GM19452 (cell line): Measurements from ENCODE around the gene ECE1.

ENCODE experiments used
- ATAC-seq: cut with Tn5 transposase; IDR thresholded peaks from one replicate; pipeline ENCODE4 v1.9.1; 2021; ENCODE audit not compliant: unreplicated experiment

ECE1 gene

GRCh38 chr1:21325731-21326387 lies 35.6 kb upstream of the ECE1 start:
- no peak for ATAC-seq

GRCh38 chr1:21325231-21325718 lies 35.0 kb upstream of the ECE1 start:
- no peak for ATAC-seq

GRCh38 chr1:21324368-21325141 lies 34.3 kb upstream of the ECE1 start:
- ATAC-seq = no peak

- no peak for ATAC-seq
Observed at GRCh38 chr1:21323091-21323490, 32.8 kb upstream of the ECE1 start.

- no peak for ATAC-seq
Observed at GRCh38 chr1:21322681-21323016, 32.4 kb upstream of the ECE1 start.

GRCh38 chr1:21321963-21322680 lies 31.9 kb upstream of the ECE1 start:
- no peak for ATAC-seq

GRCh38 chr1:21320410-21321108 lies 30.3 kb upstream of the ECE1 start:
- no peak for ATAC-seq

- ATAC-seq = no peak
Observed at GRCh38 chr1:21319447-21320407, 29.5 kb upstream of the ECE1 start.

GRCh38 chr1:21318714-21319159 lies 28.5 kb upstream of the ECE1 start:
- ATAC-seq = no peak

- no peak for ATAC-seq
Observed at GRCh38 chr1:21318057-21318713, 27.9 kb upstream of the ECE1 start.

- ATAC-seq = no peak
Observed at GRCh38 chr1:21317690-21318043, 27.4 kb upstream of the ECE1 start.

GRCh38 chr1:21317035-21317689 lies 26.9 kb upstream of the ECE1 start:
- no peak for ATAC-seq

- no peak for ATAC-seq
Observed at GRCh38 chr1:21314743-21315396, 24.6 kb upstream of the ECE1 start.

- ATAC-seq = no peak
Observed at GRCh38 chr1:21313886-21314721, 23.8 kb upstream of the ECE1 start.

- ATAC-seq = no peak
Observed at GRCh38 chr1:21313203-21313885, 23.1 kb upstream of the ECE1 start.

GRCh38 chr1:21312407-21312992 lies 22.2 kb upstream of the ECE1 start:
- no peak for ATAC-seq

- ATAC-seq = no peak
Observed at GRCh38 chr1:21311016-21311415, 20.8 kb upstream of the ECE1 start.
